Kidney (tissue), 14 donors: ENCODE data around the gene ANGEL2. TPM values are rescaled to one million over a fixed set of nuclear protein-coding genes. Genes with fewer than 3 reads are reported as not detected.

ENCODE experiments used
- DNase-seq, 5 donors: peaks; one replicate each; pipeline ENCODE4 v3.0.0-alpha.2; 2013 to 2020
- FAIRE-seq: peaks from 2 replicates; lab custom pipeline; 2012; peaks lifted over from hg19 to GRCh38; lab: Jason Lieb, UNC
- H3K27ac ChIP-seq, 2 donors: one replicate each; pipeline ENCODE4 v1.7.0; 2013; ENCODE audit warnings: low read depth in 2 of 2, low read length in 2 of 2, inconsistent platforms in 1 of 2
- H3K27me3 ChIP-seq: one replicate; pipeline ENCODE4 v1.7.1; 2013; ENCODE audit warnings: low read length, inconsistent platforms; ENCODE audit not compliant: control insufficient read depth, insufficient read depth
- H3K36me3 ChIP-seq, 3 donors: one replicate each; pipeline versions ENCODE4 v1.7.0 to v1.7.1; 2013; ENCODE audit warnings: low read length in 3 of 3, control low read depth in 1 of 3, inconsistent platforms in 1 of 3; ENCODE audit not compliant: insufficient read depth in 3 of 3, control insufficient read depth in 2 of 3
- H3K4me1 ChIP-seq, 3 donors: one replicate each; pipeline versions ENCODE4 v1.7.0 to v1.7.1; 2013; ENCODE audit warnings: low read length in 3 of 3, inconsistent platforms in 1 of 3, low read depth in 1 of 3; ENCODE audit not compliant: control insufficient read depth in 2 of 3, insufficient read depth in 2 of 3
- H3K4me3 ChIP-seq, 3 donors: one replicate each; pipeline versions ENCODE4 v1.7.0 to v1.8.1; 2013; ENCODE audit warnings: low read length in 3 of 3, control low read depth in 1 of 3, inconsistent platforms in 1 of 3
- H3K9ac ChIP-seq, 3 donors: one replicate each; pipeline versions ENCODE4 v1.7.0 to v1.7.1; 2013; ENCODE audit warnings: low read length in 3 of 3, control low read depth in 1 of 3, inconsistent platforms in 1 of 3
- H3K9me3 ChIP-seq, 3 donors: one replicate each; pipeline versions ENCODE4 v1.7.0 to v1.7.1; 2013; ENCODE audit warnings: low read length in 3 of 3, control low read depth in 1 of 3, inconsistent platforms in 1 of 3; ENCODE audit not compliant: control insufficient read depth in 2 of 3, insufficient read depth in 1 of 3
- intact Hi-C: fragments of 100-400 bp; cut with DNase I; formaldehyde crosslinking; loops from one replicate; pipeline ENCODE4 v1.11.1; 2022
- polyA plus RNA-seq: library from polyadenylated mRNA; stranded (reverse); fragments of 350-450 nt; fragmentation: Illumina TruSeq; extraction: RNeasy Lipid Tissue Mini Kit (QIAGEN cat#74804); gene quantifications from one replicate; pipeline ENCODE4 v1.2.3, GENCODE V29; 2014; ENCODE audit warnings: low read depth, low replicate concordance; ENCODE audit not compliant: insufficient read depth
- total RNA-seq: library from RNA; stranded (reverse); fragmentation: NEBNext Ultra II Directional; extraction: Animal tissue kit (Norgen Biotek cat#: 25700); gene quantifications from one replicate; pipeline ENCODE4 v1.2.1, GENCODE V29; 2021
- TF ChIP-seq, protein P1 (sequence below): IDR thresholded peaks from 3 replicates; pipeline ENCODE4 v1.5.1; 2012; ENCODE audit warnings: mild to moderate bottlenecking, moderate library complexity, borderline replicate concordance; ENCODE audit not compliant: insufficient read depth; ENCODE audit errors: extremely low read depth
- donor health status: control.
- donor health status: control.
- donor health status: control.
- donor health status: control.
- donor health status: control.
- donor health status: DM: yes; HTN: yes; CAD: no.
- donor health status: Normal renal cell carcinoma (clear cell type).

ANGEL2 gene
- total and polyA plus RNA-seq, 2 donors from 2014 or later = 11.0 to 38.6 TPM

DNA sequence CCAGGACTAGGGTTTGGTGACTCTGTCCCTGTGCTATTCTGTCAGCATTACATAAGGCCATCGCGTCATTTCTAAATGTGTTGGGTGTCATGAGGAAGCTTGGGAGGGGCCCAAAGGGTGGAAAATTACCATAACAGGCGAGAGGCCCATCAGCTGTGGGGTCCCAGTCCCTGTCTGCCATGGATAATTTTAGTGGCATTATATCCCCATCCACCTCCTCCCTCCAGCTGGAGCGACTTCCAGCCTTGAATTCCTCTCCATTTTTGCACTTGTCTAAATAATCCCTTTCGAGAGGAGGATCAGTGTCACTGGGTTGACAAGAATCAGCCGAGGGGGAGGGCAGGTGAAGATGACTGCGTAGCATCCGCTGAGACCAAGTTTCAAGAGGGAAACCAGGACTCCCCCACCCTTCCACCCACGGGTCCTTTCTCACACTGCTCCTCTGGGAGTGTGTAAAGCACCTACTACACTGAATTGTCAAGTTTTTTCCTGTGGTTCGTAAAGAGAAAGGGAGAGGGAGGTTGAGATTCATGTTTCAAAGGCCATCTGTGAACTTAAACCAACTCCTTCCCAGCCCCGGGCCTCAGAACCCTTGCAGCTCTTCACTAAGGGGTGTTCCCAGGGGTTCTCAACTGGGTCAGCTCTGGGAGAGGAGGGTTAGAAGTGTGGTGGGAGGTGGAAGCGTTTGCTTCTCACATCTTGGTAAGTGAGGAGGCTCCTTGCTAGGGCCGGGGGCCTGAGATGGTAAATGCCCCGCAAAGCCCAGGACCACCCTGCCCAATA, 36.1 kb downstream of the ANGEL2 start:
- no peak overlapping the region for H3K9ac ChIP-seq
- no peak for FAIRE-seq

DNA sequence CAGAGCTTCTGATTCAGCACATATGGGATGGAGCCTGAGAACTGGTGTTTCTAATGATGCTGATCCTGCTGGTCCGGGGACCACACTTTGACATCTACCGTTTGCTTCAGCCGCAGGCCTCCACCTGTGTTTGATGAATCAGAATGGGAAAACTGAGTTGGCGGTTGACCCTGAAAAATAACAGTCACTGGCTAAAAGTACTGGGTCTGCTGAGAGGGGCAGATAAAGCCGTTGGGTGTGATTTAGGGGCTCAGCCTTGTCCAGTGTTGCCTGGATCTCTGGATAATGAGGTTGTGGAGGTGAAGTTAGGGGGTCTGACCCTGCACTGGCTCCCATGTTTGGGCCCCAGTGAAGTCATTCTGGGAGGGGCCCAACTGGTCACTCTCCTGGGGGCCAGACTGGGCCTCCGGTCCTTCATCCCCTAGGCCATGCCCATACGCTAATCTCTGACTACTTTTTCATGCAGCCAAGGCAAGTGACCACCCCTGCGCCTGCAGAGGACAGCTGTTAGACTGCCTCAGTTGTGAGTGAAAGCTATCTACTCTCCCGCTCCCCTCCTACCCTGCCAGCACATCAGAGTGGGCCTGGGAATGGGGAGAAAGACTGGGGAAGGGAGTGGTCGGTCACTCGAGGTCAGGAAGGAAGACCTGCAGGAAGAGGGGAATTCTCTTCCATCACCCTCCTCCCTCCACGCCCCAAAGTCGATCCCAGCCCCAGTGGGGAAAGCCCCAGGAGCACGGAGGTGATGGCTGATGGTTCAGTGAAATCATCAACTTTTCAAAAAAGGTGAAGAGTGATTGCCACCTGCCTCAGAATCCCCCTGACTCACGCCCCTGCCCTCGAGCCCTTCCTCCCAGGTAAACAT, 37.7 kb downstream of the ANGEL2 start:
- Histone ChIP-seq H3K4me3 (no peak overlapping the region), H3K27me3 (no peaks in the 10 kb centered on the region), H3K4me1 (peaks cover 0 to 3% (median 0%) of the 10 kb centered on the region in 3 donors), H3K9ac (no peak overlapping the region), H3K9me3 (no peaks in the 10 kb centered on the region), H3K36me3 (peaks cover 0 to 2% (median 0%) of the 10 kb centered on the region in 3 donors), H3K27ac (no peak overlapping the region)
- intact Hi-C loops = no loop called here
- TF ChIP-seq, protein P1, sequence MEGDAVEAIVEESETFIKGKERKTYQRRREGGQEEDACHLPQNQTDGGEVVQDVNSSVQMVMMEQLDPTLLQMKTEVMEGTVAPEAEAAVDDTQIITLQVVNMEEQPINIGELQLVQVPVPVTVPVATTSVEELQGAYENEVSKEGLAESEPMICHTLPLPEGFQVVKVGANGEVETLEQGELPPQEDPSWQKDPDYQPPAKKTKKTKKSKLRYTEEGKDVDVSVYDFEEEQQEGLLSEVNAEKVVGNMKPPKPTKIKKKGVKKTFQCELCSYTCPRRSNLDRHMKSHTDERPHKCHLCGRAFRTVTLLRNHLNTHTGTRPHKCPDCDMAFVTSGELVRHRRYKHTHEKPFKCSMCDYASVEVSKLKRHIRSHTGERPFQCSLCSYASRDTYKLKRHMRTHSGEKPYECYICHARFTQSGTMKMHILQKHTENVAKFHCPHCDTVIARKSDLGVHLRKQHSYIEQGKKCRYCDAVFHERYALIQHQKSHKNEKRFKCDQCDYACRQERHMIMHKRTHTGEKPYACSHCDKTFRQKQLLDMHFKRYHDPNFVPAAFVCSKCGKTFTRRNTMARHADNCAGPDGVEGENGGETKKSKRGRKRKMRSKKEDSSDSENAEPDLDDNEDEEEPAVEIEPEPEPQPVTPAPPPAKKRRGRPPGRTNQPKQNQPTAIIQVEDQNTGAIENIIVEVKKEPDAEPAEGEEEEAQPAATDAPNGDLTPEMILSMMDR = no peak
- DNase-seq (no peak), FAIRE-seq (no peak)

More for the DNA sequence above, 36.1 kb downstream of the ANGEL2 start:
- no peak overlapping the region for H3K27ac ChIP-seq
- peaks cover 0 to 2% (median 0%) of the 10 kb centered on the region in 3 donors for H3K36me3 ChIP-seq
- peaks cover 0 to 3% (median 0%) of the 10 kb centered on the region in 3 donors for H3K4me1 ChIP-seq
- H3K9me3 ChIP-seq = no peaks in the 10 kb centered on the region
- H3K4me3 ChIP-seq = no peak overlapping the region
- TF ChIP-seq, protein P1 = no peak
- intact Hi-C loops = no loop called here
- no peaks in the 10 kb centered on the region for H3K27me3 ChIP-seq
- peak in 3 of 5 donors; percentile 31 to 60 (median 56) for DNase-seq

DNA sequence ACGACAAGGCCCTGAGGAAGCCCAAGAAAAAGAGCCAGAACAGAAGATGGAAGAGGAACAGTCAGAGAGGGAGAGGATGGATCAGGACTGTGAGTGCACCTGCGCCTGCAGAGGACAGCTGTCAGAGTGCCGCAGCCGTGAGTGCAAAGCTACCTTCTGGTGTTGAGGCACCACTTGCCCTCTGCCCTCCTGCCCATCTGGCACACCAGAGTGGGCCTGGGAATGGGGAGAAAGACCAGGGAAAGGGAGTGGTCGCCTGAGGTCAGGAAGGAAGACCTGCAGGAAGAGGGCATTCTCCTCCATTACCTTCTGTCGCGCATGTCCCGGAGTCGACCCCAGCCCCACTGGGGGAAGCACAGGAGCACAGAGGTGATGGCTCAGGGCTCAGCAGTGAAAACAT, 39.1 kb downstream of the ANGEL2 start:
- no peak overlapping the region for H3K4me3 ChIP-seq
- no peak overlapping the region for H3K9ac ChIP-seq
- TF ChIP-seq, protein P1 = no peak
- H3K4me1 ChIP-seq = peaks cover 0 to 3% (median 0%) of the 10 kb centered on the region in 3 donors
- no peak for FAIRE-seq
- no peak overlapping the region for H3K27ac ChIP-seq
- intact Hi-C loops = no loop called here
- H3K27me3 ChIP-seq = no peaks in the 10 kb centered on the region
- no peak for DNase-seq
- H3K9me3 ChIP-seq = no peaks in the 10 kb centered on the region
- H3K36me3 ChIP-seq = peaks cover 0 to 2% (median 0%) of the 10 kb centered on the region in 3 donors
